ENCODE data around the gene FBXL13.
"Not testable (repeated sequence)": the region's sequence is repeated elsewhere in the genome, so short reads cannot be mapped to it uniquely, and the experiment has no call there.

Gene FBXL13

DNA sequence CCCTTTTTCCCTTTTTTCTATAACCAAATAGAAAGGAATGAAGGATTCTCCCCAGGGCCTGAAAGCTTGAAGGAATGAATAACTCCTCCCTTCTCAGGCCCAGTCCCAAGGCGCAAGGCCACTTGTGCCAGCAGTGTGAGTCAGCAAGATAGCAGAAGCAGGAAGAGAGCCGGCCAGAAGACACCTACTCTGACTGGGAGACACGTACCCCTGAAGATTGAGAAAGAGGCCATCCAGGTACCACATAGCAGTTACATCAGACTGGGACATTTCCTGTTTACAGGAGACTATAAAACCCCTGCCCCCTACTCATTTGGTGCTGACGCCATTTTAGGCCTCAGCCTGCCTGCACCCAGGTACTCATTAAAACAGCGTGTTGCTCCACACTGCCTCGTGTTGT is 96.3 kb downstream of the FBXL13 start:
- DNase-seq = no peak

DNA sequence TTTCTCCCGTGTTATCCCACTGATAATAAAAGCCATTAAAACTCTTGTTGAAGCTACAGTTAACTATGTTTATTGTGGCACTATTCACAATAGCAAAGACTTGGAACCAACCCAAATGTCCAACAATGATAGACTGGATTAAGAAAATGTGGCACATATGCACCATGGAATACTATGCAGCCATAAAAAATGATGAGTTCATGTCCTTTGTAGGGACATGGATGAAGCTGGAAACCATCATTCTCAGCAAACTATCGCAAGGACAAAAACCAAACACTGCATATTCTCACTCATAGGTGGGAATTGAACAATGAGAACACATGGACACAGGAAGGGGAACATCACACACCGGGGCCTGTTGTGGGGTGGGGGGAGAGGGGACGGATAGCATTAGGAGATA is 97.0 kb downstream of the FBXL13 start:
- DNase-seq = not testable (repeated sequence)

DNA sequence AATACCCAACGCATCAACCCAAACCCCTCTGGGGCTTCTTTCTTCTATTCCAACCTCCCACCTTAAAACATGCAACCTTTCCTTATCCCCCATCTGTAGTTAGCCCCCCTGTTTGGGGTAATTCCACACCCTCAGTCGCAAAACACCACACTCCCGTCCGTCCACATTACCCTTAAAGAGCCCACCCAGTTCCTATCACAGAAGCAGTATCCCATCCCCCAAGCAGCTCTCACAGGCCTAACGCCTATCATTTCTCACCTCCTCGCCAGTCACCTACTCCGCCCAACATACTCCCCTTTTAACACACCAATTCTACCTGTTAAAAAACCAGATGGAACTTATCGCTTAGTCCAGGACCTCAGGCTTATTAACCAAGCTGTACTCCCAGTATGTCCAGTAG is 98.1 kb downstream of the FBXL13 start:
- DNase-seq = no peak

DNA sequence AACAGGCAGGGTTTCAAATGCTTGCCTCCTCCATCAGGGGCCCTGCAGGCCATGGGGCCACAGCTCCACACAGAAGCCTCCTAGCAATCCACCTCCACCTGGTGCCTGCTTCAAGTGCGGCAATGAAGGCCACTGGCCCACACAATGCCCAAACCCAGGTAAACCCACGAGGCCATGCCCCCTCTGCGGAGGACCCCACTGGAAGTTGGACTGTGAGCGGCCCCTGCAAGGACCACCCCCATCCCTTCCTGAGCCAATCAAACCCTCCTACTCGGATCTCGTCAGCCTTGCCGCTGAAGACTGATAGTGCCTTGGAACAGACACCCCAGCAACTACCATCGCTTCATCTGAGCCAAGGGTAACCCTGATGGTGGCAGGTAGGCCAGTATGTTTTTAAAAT is 98.7 kb downstream of the FBXL13 start:
- DNase-seq = no peak

DNA sequence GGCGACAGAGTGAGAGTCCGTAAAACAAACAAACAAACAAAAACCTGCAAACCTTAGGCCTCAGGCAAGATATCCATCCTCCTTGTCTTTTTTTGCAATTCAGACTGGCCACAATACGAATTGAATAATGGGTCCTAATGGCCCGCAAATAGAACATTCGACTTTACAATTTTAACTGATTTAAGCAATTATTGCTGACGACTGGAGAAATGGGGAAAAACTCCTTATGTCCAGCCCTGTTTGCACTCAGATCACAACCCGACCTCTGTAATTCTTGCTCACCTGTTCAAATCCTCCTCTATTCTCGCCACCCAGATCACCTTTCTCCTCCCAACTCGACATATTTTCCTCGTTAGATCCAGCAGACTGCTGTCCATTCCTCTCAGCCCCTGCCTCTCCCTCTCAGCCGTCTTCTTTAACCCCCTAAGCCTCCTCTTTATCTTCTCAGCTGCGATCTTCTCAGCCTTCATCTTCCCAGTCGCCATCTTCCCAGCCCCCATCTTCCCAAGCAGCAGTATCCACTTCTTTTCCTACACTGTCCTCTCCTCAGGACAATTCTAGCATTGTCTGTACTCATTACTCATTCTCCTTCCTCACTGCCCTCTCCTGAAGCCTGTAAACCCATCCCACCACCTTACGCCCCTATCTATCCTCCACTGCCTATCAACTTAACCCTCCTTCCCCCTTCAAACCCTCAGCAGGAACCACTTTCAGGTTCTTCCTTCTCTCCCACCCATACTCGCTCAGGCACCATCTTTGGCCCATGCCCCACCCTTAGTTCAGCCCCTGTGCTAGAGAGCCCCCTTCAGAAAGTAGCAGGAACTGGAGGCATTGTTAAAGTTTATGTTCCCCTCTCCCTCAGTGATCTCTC is 100.0 kb downstream of the FBXL13 start:
- no peak for DNase-seq

DNA sequence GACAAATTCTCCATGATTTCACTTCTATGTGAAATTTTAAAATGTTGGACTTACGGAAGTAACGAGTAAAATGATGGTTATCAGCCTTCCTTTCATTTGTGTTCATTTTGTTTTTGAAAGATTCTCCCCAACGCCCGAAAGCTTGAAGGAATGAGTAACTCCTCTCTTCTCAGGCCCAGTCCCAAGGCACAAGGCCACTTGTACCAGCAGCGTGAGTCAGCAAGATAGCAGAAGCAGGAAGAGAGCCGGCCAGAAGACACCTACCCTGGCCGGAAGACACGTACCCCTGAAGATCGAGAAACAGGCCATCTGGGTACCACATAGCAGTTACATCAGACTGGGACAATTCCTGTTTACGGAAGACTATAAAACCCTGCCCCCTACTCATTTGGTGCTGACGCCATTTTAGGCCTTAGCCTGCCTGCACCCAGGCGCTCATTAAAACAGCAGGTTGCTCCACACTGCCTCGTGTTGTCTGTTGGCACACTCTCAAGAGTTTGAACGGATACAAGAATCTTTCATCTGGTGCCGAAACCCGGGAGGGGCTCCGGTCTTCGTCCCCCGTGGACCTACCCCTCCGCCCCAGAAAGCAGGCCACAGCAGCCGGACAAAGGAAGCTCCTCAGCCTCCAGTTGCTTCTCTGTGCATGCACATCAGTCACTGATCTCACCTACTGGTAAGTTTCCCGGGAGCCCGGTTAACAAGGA is 101.3 kb downstream of the FBXL13 start:
- no peak for DNase-seq

DNA sequence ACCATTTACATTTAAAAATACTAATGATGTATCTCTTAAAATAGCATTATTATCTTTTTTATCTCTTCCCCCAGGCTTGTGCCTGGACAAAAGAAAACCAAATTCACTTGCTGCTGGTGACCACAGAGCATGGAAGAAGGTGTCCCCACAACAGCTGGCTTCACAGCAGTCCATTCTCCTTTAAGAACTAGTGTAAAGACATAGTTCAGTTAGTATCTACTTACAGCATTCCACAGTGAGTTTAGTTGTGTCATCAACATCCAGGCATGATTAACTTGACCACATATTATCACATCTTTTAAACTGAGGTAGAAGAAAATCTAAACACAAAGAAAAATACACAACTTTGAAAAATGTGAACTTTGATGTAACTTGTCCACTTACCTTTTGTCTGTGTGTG is 106.8 kb downstream of the FBXL13 start:
- no peak for DNase-seq

DNA sequence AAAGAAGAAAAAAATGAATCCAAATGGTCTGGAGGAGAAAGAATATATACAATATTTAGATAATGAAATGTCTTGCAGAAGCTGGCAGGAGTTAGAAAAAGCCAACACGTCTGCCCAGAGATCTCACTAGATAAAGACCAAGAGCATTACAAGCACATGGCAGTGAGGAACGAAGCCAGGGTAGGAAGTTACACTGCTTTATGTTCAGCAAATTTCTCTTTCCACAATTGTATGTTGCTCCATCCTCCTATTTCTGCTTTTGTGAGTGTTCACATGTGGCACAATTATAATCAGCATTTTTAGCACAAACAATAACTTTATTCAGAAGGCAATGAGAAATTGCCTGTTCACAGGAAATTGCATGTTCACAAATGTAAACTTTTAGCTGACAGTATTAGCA is 108.1 kb downstream of the FBXL13 start:
- no peak for DNase-seq

DNA sequence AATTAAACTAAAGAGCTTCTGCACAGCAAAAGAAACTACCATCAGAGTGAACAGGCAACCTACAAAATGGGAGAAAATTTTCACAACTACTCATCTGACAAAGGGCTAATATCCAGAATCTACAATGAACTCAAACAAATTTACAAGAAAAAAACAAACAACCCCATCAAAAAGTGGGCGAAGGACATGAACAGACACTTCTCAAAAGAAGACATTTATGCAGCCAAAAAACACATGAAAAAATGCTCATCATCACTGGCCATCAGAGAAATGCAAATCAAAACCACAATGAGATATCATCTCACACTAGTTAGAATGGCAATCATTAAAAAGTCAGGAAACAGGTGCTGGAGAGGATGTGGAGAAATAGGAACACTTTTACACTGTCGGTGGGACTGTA is 112.6 kb downstream of the FBXL13 start:
- DNase-seq = not testable (repeated sequence)

DNA sequence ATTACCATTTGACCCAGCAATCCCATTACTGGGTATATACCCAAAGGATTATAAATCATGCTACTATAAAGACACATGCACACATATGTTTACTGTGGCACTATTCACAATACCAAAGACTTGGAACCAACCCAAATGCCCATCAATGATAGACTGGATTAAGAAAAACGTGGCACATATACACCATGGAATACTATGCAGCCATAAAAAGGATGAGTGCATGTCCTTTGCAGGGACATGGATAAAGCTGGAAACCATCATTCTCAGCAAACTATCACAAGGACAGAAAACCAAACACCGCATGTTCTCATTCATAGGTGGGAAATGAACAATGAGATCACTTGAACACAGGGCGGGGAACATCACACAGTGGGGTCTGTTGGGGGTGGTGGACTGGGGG is 116.6 kb downstream of the FBXL13 start:
- DNase-seq = not testable (repeated sequence)

DNA sequence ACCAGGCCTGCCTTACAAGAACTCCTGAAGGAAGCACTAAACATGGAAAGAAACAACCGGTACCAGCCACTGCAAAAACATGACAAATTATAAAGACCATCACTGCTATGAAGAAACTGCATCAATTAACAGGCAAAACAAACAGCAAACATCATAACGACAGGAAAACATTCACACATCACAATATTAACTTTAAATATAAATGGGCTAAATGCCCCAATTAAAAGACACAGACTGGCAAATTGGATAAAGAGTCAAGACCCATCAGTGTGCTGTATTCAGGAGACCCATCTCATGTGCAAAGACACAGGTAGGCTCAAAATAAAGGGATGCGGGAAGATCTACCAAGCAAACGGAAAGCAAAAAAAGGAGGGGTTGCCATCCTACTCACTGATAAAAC is 120.2 kb downstream of the FBXL13 start:
- DNase-seq = not testable (repeated sequence)

DNA sequence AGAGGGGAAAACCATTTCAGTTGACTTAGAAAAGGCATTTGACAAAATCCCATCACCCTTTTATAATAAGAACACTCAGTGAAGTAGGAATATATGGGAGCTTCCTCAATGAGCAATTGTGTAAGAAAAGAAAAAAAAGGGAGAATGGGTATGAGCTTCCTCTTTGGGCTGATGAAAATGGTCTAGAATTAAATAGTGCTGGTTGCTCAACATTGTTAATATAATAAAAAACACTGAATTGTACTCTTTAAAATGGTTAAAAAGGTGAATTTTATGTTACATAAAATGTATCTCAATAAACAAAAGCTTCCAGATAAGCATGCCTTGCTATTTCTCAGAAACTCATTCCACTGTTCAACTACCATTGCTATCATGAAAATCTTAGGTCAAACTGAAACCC is 121.2 kb downstream of the FBXL13 start:
- DNase-seq = no peak

DNA sequence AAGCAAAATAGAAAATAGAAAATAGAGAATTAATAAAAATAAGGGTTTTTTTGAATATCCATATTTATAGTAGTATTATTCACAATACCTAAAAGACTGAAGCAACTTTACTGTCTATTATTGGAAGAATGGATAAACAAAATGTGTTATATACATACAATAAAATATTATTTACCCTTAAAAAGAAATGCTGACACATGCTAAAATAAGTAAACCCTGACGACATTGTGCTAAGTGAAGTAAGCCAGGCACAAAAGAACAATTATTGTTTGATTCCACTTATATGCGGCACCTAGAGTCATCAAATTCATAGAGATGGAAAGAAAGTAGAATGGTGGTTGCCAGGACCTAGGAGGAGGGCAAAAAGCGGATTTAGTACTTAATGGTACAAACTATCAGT is 122.8 kb downstream of the FBXL13 start:
- no peak for DNase-seq

DNA sequence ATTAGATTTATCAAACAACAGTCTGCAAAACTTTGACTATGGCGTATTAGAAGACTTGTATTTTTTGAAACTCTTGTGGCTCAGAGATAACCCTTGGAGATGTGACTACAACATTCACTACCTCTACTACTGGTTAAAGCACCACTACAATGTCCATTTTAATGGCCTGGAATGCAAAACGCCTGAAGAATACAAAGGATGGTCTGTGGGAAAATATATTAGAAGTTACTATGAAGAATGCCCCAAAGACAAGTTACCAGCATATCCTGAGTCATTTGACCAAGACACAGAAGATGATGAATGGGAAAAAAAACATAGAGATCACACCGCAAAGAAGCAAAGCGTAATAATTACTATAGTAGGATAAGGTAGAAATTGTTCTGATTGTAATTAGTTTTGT is 130.4 kb downstream of the FBXL13 start:
- no peak for DNase-seq

DNA sequence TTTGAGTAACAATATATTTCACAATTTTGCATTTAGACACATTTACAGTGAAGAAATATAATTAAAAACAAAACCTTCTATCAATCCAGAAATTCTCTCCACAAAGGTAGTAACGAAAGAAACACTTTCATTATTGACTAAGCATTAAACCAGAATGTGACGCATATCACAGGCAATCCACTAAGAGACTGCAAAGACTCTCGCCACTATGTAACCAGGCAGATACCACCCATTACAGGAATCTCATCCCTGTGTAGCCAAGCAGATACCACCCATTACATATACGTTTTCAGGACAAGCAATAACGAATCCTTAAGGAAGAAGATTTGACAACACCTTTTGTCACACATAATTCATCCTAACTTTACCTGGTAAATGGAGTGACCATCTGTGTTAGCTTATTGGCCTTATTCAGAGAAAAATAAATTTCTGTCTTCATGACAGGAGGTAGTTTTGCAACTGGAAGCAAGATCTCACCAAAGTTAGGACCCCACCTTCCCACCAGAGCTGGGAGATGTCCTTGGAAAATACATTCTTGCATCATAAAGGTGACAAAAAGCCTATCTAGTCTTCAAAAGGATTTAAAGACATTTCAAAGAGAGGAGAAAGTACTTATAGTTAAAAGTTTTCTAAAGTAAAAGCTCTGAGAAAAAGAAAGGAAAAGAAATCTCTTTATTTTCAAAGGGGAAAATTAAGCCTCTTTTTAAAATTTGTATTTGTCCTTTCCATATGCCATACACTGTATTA is 131.0 kb downstream of the FBXL13 start:
- DNase-seq = no peak

DNA sequence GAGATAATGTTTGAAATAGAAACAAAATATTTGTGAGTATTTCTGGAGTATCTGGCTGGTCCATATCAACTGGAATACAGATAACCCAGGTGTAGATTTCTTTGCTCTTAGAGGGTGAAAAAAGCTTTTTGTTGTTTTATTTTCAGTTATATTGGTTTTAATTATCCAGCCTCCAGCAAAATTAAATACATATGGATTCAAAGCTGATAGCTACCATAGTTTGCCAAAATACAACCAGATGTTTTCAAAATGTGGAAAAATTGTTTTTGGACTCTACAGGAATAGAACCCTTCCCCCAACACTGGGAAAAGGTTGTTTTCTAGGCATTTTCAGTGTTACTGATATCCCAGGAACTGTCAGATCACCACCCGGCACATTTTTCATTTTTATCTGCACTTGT is 131.7 kb downstream of the FBXL13 start:
- no peak for DNase-seq

DNA sequence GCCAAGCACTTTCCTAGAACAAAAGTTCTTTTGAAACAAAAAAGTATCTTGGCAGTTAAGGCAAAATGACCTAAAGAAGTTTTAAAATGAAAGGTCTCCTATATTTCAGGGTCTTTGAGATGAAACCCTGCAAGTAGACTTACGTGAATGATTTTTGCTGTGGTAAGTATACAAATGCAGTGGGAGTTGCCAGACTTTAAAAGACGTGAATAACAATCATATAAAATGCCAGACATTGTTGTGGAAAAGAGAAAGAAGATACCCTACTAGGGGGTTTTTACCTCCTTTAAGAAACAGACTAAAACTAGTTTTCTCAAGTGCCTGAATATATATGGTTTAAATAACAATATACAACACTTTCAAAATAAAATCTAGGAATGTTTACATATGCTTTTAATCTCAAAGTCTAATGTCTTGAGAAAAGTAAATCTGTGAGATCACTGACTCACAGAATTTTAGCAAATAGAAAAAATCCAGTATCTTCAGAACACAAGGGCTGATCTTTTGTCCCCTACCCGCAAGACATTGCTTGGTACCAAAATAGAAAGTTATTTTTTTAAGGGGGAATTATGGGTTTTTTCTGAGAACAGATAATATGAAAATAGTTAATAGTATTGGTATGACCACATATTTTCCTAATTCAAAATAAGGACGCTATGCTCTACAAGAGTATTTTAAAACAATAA is 132.3 kb downstream of the FBXL13 start:
- no peak for DNase-seq

DNA sequence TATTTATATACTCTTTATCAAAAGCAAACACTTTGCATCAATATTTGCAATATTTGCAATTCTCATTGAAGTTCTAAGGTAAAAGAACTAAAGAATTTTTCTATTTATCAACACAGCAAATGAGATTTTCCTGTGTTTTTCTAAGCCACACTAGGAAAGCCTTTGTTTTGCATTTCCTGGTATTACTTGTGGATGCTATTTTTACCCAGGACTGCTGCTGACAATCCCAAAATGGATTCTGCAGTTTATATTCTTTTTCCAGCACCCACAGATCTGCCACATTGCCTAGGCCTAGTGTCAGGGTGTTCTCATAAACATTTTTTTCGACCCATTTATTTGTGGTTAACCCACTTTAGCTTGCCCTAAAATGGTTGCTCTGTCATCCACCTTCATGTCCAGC is 135.9 kb downstream of the FBXL13 start:
- no peak for DNase-seq

DNA sequence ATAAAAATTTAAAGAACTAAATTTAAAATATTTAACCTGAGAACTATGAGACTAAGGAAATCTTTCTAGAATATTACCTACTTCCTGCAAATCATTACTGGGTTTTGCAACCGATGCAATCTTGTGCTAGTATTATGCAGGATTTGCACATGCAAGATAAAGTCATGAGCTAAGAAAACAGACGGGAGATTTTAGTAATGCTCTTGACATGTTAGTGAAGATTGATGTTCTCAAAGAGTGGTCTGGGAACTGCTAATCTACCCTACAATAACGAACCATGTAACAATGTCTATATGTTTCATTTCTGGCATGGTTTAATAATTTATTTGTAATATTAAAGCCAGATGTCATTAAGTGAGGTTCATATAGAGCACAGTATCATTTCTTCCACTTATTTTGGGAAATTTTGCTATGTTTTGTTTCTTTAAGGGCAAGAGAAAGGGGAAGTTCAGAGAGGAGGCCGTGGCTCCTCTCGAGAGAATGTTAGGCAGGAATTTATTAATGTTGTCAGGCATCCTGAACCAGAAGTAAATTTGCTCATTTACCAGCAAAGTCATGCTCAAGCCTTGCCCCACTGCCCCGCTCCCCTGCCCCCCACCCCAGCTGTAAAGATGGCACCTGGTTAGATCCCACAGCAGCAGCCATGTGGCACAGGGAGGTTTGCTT is 139.0 kb downstream of the FBXL13 start:
- no peak for DNase-seq

DNA sequence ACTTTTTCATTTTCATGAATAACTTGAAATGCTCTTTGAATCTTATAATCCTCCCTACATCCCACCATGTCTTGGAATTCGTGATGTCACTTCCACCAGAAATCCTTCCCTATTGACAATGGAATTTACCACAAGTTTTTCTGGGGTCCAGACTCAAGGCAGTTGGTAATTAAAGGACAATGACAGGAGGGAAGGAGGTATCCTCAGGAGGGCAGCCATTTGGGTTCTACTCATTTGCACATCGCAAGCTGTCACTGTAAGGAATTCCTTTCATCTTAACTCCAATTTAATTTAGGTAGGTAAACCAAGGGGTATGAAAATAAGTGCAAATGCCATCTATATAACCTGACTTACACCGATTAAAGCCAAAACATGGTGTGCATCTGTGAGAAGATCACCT is 139.9 kb downstream of the FBXL13 start:
- no peak for DNase-seq

DNA sequence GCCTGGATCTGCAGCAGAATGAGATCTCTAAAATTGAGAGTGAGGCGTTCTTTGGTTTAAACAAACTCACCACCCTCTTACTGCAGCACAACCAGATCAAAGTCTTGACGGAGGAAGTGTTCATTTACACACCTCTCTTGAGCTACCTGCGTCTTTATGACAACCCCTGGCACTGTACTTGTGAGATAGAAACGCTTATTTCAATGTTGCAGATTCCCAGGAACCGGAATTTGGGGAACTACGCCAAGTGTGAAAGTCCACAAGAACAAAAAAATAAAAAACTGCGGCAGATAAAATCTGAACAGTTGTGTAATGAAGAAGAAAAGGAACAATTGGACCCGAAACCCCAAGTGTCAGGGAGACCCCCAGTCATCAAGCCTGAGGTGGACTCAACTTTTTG is 140.4 kb downstream of the FBXL13 start:
- DNase-seq = no peak

DNA sequence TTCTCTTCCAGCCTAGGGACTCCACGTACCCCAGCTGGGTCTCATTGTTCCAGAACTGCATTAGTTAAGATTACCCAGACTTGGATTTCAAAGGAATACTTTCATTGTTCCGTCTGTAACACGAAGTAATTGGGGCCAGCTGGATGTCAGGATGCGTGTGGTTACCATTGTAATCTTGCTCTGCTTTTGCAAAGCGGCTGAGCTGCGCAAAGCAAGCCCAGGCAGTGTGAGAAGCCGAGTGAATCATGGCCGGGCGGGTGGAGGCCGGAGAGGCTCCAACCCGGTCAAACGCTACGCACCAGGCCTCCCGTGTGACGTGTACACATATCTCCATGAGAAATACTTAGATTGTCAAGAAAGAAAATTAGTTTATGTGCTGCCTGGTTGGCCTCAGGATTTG is 140.8 kb downstream of the FBXL13 start:
- no peak for DNase-seq

DNA sequence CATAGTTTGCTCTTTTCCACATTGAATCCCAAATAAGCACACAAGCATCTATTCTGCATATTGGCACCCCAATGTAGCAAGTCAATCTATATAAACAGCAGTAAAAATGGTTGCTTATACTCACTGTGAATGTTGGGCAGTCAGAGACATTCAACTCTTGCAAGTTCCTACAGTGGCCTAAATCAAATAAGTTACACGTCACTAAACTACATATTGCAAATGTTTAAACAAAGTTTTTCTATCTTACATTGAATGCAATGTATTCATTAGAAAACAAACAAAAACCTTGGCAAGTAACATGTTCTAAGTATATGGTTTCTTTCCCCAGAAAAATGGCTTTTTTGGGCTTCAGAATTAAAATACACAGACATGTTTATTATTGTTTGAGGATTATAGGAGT is 142.8 kb downstream of the FBXL13 start:
- DNase-seq = no peak
